ENCODE data around the gene INAFM1.

- no peak for TF ChIP-seq CTCF (IDR thresholded peaks at IDR 0.05)
- TF ChIP-seq POLR2A (IDR thresholded peaks at IDR 0.05) = no peak
Observed at GRCh38 chr19:47322058-47322457, 47.4 kb downstream of the INAFM1 start.

All from thyroid gland (tissue), 4 donors.